Measurements from ENCODE around the gene SELENOO.

The SELENOO gene

DNA sequence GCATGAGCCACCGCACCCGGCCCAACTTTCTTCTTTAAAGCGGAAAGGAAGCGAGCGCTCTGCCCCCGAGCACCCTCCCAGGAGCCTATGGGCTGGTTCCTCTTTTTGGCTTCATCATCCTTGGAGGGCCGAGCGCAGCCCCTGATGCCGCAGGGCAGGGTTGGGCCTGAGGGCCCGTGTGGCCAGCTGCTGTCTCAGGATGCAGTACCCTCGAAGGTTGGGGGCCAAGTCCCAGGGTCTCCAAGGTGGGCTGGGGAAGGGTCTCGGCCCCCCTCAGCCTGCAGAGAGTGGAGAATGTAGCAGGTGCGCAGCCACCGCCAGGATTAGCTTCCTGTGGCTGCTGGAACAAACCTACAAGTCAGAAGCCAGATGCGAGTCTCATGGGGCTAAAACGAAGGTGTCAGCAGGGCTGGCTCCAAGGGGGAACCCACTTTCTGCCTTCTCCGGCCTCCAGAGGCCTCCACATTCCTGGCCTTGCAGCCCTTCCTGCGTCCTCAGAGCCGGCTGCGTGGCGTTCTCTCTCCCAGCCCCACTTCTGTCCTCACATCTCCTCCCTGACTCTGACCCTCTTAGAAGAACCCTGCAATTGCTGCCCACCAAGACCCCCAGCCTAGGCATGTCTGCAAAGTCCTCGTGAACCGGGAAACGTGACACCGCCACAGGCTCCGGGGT is 27.4 kb upstream of the SELENOO start:
- no peak for DNase-seq

DNA sequence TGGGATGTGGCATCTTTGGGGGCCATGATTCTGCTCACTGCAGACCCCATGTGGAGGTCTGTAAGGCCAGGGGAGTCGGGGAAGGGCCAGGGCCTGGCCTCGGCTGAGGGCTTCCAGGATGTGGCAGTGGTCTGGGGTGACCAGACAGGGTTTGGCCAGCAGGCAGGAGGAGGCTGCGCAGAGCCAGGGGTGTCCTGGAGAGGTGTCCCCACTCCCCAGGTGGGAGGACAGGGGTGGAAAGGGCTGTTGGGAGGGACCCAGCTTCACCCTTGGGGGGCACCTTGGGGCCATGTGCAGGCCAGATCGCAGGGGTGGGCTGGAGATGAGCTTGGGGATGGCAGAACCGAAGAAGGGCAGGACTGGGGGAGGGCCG is 26.8 kb upstream of the SELENOO start:
- no peak for DNase-seq

DNA sequence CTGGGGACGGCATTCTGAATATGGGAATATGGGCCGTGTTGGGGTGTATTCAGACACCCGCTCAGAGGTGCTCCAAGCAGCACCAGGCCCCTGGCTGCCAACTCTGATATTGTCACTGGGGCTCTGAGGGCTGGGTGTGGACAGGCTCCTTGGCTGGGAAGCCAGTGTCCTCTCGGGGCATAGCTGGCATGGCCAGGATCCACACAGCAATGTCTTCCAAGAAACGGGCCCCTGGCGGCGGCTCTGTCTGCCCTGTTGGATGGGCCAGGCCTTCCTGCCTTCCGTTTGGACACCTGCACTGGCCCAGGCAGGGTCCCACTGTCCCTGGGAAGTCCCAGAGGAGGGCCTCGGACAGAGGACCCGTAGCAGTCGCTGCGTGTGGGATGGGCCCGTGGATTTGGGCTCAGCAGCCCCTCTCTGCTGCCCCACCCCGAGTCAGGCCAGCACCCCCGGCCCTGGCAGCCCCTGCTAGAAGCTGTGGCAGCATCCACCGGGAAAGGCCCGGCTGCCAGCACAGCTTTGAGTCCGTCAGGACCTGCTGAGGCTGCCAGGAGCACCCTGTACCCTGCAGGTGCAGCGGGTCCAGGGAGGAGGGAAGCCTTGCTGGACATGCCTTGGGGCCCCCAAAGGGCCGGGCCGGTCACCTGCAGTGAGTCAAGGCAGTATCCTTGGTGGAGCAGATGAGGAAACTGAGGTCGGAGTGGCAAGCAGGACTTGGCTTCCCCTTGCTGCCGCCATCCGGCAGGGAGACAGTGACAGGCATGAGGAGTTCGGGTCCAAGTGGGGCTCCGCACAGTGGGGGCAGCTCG is 26.2 kb upstream of the SELENOO start:
- DNase-seq: no peak

DNA sequence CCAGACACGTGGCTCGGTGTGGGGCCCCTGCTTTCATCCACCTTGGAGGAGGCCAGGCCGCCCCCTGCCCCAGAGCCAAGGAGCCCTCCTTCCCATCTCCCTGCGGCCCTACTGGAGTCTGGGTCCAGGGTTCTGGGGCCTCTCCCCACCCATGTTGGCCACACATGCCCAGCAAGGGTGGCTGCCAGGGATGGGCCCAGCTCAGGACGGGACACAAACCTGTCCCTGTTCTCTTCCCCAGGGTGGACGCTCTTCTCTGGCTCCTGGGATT is 25.7 kb upstream of the SELENOO start:
- DNase-seq: no peak

DNA sequence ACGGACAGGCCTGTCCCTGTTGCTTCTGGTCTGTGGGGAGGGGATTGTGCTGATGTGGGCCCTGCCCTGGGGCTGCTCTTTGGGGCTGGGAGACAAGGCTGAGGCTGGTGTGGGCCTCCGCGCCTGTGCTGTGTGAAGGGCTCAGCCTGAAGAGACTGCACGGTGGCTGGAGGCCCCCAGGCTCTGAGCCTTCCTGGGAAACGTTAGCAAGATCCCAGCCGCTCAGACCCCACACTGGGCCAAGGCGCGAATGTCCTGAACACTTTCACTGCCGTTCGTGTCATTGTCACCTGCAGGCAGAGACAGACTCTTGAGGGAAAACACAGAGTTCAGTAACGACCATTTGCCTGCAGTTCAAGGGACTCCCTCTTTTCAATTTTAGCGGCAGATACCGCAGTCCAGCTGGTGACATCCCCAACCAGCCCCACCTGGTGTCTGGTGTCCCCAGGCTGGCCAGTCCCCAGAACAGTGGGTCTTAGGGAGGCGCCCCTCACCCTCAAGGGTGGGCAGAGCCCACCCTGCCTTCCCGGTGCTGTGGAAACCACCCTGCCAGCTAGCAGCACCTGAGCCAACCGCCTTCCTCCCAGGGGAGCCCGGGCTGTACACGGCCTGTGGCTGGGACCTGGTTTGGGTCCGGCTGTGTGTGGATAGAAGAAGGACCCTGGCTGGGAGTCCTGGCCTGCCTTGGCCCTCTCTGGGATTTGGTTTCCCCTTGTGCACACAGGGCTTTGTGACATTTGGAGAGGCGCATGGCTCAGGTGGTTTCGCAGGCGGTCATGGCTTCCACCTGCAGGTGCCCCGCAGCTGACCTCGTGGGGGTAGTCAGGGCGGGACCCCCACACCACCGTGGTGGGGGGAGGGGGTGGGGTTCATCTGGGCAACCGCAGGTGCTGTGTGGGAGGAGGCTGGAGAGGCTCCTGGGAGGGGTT is 24.6 kb upstream of the SELENOO start:
- DNase-seq: no peak

DNA sequence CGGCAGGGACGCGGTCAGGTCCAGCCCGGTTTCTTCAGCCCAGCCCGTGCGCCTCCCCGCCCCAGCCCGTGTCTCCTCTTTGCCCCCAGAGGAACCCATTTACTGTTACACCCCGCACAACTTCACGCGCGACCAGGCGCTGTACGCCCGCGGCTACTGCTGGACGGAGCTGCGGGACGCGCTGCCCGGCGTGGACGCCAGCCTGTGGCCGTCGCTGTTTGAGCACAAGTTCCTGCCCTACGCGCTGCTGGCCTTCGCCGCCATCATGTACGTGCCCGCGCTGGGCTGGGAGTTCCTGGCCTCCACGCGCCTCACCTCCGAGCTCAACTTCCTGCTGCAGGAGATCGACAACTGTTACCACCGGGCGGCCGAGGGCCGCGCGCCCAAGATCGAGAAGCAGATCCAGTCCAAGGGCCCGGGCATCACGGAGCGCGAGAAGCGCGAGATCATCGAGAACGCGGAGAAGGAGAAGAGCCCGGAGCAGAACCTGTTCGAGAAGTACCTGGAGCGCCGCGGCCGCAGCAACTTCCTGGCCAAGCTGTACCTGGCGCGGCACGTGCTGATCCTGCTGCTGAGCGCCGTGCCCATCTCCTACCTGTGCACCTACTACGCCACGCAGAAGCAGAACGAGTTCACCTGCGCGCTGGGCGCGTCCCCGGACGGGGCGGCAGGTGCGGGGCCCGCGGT is 23.8 kb upstream of the SELENOO start:
- no peak for DNase-seq

DNA sequence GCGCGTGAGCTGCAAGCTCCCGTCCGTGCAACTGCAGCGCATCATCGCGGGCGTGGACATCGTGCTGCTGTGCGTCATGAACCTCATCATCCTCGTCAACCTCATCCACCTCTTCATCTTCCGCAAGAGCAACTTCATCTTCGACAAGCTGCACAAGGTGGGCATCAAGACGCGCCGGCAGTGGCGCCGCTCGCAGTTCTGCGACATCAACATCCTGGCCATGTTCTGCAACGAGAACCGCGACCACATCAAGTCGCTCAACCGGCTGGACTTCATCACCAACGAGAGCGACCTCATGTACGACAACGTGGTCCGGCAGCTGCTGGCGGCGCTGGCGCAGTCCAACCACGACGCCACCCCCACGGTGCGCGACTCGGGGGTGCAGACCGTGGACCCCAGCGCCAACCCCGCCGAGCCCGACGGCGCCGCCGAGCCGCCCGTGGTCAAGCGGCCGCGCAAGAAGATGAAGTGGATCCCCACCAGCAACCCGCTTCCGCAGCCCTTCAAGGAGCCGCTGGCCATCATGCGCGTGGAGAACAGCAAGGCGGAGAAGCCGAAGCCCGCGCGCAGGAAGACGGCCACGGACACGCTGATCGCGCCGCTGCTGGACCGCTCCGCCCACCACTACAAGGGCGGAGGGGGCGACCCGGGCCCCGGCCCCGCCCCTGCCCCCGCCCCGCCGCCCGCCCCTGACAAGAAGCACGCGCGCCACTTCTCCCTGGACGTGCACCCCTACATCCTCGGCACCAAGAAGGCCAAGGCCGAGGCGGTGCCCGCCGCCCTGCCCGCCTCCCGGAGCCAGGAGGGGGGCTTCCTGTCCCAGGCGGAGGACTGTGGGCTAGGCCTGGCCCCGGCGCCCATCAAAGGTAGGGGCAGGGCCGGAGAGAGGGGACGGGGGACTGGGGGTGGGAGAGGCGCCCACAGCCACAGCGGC is 23.0 kb upstream of the SELENOO start:
- no peak for DNase-seq

DNA sequence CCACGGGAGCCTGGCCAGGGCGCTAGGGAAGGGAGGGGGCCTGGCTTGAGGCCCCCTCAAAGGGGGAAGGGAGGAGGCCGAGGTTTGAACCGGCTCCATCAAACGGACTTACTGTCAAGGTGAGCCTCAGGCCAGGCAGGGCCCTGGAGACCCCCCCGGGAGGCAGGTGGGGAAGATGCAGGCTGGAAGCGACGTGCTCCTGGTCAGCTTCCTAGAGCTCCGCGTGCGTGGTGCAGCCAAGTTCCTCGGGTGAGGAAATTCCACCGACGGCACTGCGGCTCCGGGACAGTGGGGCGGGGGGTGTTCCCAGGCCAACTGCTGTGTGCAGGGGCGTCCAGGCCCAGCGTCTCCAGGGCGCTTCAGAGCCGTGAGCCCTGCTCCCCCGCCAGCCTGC is 22.3 kb upstream of the SELENOO start:
- DNase-seq: no peak

DNA sequence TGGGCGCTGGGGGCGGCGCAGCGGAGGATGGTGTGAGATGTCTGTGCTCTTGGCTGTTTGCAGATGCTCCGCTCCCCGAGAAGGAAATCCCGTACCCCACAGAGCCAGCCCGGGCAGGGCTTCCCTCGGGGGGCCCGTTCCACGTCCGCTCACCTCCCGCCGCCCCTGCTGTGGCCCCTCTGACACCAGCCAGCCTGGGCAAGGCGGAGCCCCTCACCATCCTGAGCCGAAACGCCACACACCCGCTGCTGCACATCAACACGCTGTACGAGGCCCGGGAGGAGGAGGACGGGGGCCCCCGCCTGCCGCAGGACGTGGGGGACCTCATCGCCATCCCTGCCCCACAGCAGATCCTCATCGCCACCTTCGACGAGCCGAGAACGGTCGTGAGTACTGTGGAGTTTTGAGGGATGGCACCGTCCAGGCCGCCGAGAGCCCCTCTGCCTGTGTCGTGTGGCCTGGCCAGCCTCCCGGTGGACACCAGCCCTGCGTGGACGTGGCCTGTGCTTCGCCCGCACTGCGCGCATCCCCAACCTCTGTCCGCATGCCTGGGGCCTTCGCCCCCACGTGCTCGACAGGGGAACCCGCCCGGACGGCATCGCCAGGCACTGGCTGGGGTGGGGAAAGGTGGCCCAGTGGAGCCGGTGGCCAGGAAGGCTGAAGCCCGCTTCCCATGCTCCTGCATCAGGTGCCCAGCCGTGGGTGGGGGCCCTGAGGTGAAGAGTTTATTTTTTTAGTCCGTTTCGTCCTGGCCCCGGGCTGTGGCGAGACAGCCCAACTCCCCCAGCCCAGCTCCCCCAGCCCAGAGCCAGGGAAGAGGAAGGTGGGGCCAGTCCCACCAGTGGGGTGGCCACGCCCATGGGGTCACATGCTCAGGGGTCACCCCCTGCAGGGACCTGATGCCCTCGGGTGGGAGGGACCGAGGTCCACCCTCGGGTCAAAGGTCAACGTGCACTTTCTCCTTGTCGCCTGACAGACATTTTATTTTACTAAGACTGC is 21.6 kb upstream of the SELENOO start:
- no peak for DNase-seq

DNA sequence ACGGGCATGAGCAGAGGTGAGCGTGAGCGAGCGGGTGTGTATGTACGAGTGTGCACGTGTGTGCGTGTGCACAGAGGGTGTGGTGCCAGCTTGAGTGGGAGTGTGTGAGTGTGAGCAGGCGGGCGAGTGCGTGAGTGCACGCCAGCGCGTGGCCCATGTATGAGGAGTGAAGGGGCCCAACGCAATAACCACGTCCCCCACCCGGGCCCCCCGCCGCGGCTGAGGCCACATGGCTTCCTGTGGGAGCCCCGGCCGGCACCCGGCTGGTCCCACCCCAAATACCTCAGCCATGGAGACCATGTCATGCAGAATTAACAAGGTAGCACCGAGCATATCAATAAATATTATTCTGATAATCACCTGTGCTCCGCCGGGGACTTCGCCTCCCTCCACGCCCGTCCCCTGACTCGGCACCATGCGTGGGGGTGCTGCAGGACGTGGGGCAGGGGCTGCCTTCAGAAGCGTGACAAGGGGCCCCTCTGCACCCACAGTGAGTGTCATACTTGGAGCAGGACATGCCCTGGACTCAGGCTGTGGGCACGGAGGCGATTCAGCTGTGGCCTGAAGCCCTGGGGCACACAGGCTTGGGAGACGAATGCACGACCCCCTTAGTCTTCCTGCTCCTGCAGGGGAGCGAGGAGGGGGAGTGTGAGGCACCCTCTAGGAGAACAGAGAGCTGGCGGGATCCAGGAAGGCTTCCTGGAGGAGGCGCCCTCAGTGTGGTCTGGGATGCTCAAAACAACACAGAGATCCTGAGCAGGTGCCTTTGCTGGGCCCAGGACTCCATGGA is 20.7 kb upstream of the SELENOO start:
- no peak for DNase-seq

DNA sequence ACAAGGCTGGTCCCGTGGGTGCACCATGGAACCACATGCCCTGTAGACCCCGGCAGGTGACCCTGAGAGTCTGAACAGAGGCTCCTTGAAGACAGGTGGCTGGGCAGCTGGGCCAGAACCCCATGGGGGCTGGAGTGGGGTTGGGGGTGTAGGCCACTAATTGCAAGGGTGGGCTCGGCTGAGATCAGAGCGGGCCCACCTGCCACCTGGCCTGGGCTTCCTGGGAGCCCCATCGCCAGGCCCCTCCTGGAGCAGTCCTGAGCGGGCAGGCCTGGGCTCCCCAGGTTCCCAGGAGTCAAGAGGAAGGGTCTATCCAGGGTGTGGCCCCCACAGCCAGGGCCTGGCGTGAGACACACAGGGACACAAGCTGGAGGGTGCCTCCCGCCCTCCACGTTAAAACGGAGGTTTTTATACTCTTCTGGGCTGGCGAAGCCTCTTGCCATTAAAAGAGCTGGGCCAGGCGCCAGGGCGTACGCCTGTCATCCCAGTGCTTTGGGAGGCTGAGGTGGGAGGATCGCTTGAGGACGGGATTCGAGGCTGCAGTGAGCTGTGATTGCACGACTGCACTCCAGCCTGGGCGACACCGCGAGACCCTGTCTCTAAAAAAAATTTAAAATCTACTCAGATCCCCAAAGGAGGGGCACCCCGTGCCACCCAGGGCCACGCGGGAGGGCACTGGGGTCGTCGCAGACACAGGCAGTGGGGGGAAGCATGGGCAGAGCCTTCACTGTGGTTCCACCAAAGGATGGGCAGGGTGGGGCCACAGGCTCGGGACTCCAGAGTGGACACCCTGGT is 19.9 kb upstream of the SELENOO start:
- DNase-seq: no peak

DNA sequence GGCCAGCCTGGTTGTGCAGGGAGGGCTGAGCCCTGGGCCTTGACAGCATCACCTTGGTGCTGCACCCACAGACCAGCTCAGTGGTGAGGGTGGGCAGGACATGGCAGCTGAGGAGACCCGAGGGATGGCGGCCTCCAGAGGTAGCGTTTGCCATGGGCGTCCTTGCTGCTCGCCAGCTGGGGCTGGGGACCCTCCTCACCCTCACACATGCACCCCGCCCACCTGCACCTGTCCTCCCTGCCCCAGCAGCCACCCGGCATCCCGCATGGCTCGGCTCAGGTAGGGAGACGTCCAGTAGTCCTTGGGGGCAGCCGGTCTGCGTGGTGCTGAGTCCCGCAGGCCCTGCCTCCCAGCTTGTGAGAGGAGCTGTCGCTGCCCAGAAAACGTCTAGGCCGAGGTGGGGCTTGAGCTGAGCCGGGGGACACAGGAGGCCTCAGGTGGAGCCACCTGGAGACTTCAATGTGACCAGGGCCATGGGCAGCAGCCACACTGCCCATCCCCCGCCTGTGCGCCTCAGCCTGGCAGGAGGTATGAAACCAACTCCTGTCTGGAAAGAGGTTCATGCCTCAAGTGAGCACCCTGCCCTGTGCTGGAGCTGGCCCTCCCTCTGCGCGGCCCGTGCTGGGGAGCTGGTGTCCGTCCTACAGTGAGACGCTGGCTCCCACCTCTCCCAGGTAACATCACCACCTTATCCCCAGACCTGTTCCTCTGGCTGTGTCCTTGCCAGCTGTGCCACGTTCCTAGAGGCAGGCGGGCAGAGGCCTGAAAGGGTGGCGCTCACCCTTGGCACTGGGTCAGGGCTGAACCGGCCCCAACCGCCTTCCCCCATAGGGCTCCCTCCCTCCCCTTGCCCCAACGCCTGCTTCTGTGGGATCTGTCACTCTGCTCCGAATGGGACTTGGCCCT is 18.4 kb upstream of the SELENOO start:
- no peak for DNase-seq

DNA sequence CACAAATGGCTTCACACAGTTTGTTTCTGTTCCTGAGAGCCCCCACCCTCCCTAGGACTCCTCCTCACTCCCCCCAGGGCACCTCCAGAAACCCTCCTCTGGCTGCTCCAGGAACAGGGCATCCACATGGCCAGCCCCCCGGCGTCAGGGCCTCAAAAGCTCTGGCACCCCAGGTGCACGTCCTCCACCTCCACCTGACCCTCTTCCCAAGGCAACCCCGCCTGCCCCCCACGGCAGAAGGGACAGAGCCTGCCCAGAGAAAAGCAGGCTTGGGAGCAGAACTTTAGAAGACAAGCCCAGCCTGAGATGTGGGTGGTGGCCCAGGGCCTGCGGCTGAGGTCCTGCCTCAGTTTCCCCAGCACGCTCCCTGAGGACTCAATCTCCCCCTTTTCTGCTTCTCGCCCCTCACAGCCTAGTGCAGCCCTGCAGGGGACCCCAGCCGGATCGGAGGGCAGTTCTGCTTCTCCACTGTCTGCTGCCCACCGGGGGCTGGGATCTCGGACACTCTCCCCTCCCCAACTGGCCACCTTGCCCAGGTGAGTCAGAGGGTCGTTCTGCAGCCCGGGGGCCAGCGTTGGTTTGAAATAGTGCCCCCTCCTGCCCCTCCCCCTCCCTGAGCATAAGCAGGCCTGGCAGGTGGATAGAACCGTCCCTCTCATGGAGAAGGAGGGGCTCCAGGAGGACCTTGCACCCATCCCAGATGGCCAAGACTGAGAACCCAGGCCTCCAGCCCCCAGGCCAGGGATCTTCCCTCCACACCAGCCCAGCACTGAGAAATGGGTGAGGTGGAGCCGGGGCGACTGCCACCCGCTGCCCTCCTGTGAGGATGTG is 17.5 kb upstream of the SELENOO start:
- no peak for DNase-seq

DNA sequence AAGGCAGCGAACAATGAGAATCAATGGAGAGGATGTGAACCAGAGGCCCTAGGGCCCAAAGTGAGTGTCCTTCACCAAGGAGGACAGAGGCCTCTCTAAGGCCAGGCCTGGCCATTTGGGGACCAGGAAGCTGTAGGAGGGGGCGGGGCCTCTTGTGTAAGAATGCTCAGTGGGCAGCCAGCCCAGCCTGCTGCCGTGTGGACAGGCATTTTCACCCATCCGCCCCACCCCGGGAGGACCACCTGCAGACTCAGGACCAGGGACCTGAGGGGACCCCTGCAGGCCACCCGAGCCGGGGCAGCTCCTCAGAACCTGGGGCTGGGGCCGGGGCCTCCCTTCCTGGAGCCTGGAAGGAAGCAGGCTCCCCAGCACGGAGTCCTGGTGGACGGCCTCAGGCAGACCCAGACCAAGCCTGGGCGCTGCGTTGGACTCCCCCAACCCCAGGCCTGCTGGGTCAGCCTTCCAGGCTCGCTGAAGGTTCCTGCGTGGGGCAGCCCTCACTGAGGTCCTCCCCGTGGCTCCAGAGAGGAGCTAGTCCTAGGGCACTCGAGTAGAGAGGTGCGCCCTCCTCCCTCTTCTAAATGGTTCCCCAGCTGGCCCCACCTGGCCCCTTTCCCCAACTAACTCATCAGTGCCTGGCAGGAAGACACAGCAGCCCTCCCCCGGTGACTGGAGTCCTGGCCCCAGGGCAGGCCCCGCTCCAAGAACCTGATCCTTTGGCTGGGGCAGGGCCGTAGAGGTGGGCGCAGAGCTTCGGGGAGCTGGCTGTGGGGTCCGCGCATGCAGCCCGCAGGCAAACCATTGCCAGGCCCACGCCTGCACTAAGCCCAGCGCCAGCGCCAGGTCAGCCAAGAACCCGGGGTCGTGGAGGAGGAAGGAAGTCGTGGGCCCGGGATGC is 16.6 kb upstream of the SELENOO start:
- no peak for DNase-seq

DNA sequence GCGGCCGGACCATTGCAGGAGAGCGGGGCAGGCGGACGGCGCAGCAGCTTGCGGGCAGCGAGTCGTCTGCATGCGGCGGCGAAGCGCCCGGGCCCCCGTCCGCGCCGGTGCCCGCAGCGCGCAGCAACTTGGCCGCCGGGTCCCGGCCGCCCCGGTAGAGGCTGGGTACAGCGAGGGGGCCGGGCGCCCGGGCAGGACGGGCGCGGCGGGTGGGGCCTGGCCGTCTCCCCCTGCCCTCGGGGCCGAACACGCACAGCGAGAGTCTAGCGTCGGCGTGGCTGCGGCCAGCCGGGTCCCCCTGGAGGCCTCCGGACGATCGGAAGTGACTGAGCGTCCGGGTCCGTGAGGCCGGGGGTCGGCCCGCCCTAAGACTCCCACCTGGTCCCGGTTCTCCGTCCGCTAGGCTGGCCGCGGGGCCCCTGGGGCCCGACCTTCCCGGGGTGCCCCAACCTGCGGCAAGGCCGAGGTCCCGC is 15.9 kb upstream of the SELENOO start:
- no peak for DNase-seq

Measured in T1000 (cell line).